Mesenchymal stem cell (in vitro differentiated cells and primary cell): ENCODE results near the gene TRPT1.

Experiments used
- DNase-seq: peaks from one replicate; pipeline ENCODE4 v3.0.0-alpha.2; 2013
- H2AFZ ChIP-seq: one replicate; pipeline ENCODE4 v1.6.1; 2013; ENCODE audit warnings: low read depth, mild to moderate bottlenecking, control low read depth, inconsistent platforms, low read length, moderate library complexity
- H2AK5ac ChIP-seq: 2 replicates; pipeline ENCODE4 v1.6.1; 2013; ENCODE audit warnings: low read length, moderate library complexity, mild to moderate bottlenecking, inconsistent platforms; ENCODE audit not compliant: severe bottlenecking
- H2BK120ac ChIP-seq: one replicate; pipeline ENCODE4 v1.6.1; 2013; ENCODE audit warnings: low read depth, mild to moderate bottlenecking, inconsistent platforms, low read length, moderate library complexity
- H2BK12ac ChIP-seq, 2 experiments: one replicate each; pipeline ENCODE4 v1.6.1; 2013; ENCODE audit warnings: inconsistent platforms in 2 of 2, low read length in 2 of 2, mild to moderate bottlenecking in 2 of 2, moderate library complexity in 2 of 2, control low read depth in 1 of 2
- H2BK15ac ChIP-seq: one replicate; pipeline ENCODE4 v1.6.1; 2013; ENCODE audit warnings: mild to moderate bottlenecking, low read depth, inconsistent platforms; ENCODE audit not compliant: poor library complexity, severe bottlenecking
- H2BK5ac ChIP-seq: 2 replicates; pipeline ENCODE4 v1.6.1; 2013; ENCODE audit warnings: low read depth, mild to moderate bottlenecking, low read length, control low read depth, inconsistent platforms; ENCODE audit not compliant: poor library complexity, severe bottlenecking
- H3K14ac ChIP-seq, 2 experiments: one replicate each; pipeline ENCODE4 v1.6.1; 2013; ENCODE audit warnings: inconsistent platforms in 2 of 2, low read length in 2 of 2, control low read depth in 1 of 2, mild to moderate bottlenecking in 1 of 2, moderate library complexity in 1 of 2
- H3K18ac ChIP-seq, 2 experiments: one replicate each; pipeline ENCODE4 v1.6.1; 2013; ENCODE audit warnings: inconsistent platforms in 2 of 2, low read length in 2 of 2, control low read depth in 1 of 2, low read depth in 1 of 2, mild to moderate bottlenecking in 1 of 2
- H3K23ac ChIP-seq, 2 experiments: one replicate each; pipeline ENCODE4 v1.6.1; 2013; ENCODE audit warnings: inconsistent platforms in 2 of 2, low read length in 2 of 2, mild to moderate bottlenecking in 2 of 2, moderate library complexity in 2 of 2, control low read depth in 1 of 2
- H3K27ac ChIP-seq: 2 replicates; pipeline ENCODE4 v1.5.1; 2013; ENCODE audit warnings: mild to moderate bottlenecking, moderate library complexity, low read length, control low read depth, inconsistent platforms; ENCODE audit not compliant: poor library complexity, severe bottlenecking
- H3K27me3 ChIP-seq, 2 experiments: 2 replicates each; pipeline versions ENCODE4 v1.6.1 to v1.7.0; 2013; ENCODE audit warnings: low read length in 2 of 2, mild to moderate bottlenecking in 2 of 2, moderate library complexity in 2 of 2, control low read depth in 1 of 2, inconsistent platforms in 1 of 2; ENCODE audit not compliant: control insufficient read depth in 1 of 2, insufficient read depth in 1 of 2
- H3K36me3 ChIP-seq, 2 experiments: 2 replicates each; pipeline versions ENCODE4 v1.6.1 to v1.7.0; 2013; ENCODE audit warnings: low read length in 2 of 2, control low read depth in 1 of 2, inconsistent platforms in 1 of 2, low read depth in 1 of 2, mild to moderate bottlenecking in 1 of 2; ENCODE audit not compliant: insufficient read depth in 2 of 2, control insufficient read depth in 1 of 2
- H3K4ac ChIP-seq, 2 experiments: one replicate each; pipeline ENCODE4 v1.6.1; 2013; ENCODE audit warnings: inconsistent platforms in 2 of 2, low read length in 2 of 2, mild to moderate bottlenecking in 2 of 2, moderate library complexity in 2 of 2, control low read depth in 1 of 2, low read depth in 1 of 2
- H3K4me1 ChIP-seq: 2 replicates; pipeline ENCODE4 v1.6.1; 2013; ENCODE audit warnings: low read depth, low read length, control low read depth; ENCODE audit not compliant: control insufficient read depth, insufficient read depth
- H3K4me2 ChIP-seq: 2 replicates; pipeline ENCODE4 v1.6.1; 2013; ENCODE audit warnings: low read length, mild to moderate bottlenecking, inconsistent platforms; ENCODE audit not compliant: poor library complexity, severe bottlenecking
- H3K4me3 ChIP-seq, 2 experiments: 2 replicates each; pipeline versions ENCODE4 v1.5.1 to v1.7.0; 2013; ENCODE audit warnings: low read length in 2 of 2, mild to moderate bottlenecking in 2 of 2, control low read depth in 1 of 2, low read depth in 1 of 2; ENCODE audit not compliant: insufficient read depth in 1 of 2
- H3K79me1 ChIP-seq: replicated peaks from 2 replicates; pipeline ENCODE4 v1.6.1; 2013; ENCODE audit warnings: mild to moderate bottlenecking, control low read depth, low read length, inconsistent platforms; ENCODE audit not compliant: poor library complexity, severe bottlenecking
- H3K9ac ChIP-seq: 2 replicates; pipeline ENCODE4 v1.7.0; 2013; ENCODE audit warnings: mild to moderate bottlenecking, low read length, moderate library complexity
- H3K9me3 ChIP-seq: 2 replicates; pipeline ENCODE4 v1.7.0; 2013; ENCODE audit warnings: mild to moderate bottlenecking, low read length; ENCODE audit not compliant: control insufficient read depth
- H4K8ac ChIP-seq: one replicate; pipeline ENCODE4 v1.6.1; 2013; ENCODE audit warnings: inconsistent platforms, mild to moderate bottlenecking, low read length, moderate library complexity
- H4K91ac ChIP-seq: one replicate; pipeline ENCODE4 v1.6.1; 2013; ENCODE audit warnings: mild to moderate bottlenecking, low read length, inconsistent platforms
- WGBS: methylation state at CpG from one replicate; pipeline ENCODE4 v1.1.7; 2013; ENCODE audit warnings: mixed read lengths; 5-methylcytosine and 5-hydroxymethylcytosine counted together

Gene TRPT1

GRCh38 chr11:64266339-64266738 lies 40.4 kb upstream of the TRPT1 start:
- H4K91ac ChIP-seq = no peak overlapping the region
- no peak overlapping the region for H4K8ac ChIP-seq
- H3K4me3 ChIP-seq = no peak overlapping the region
- no peak overlapping the region for H2BK15ac ChIP-seq
- H2AFZ ChIP-seq = no peak overlapping the region
- no peak overlapping the region for H2BK12ac ChIP-seq
- WGBS = 87% methylated on average over 15 of the region's 15 CpGs
- no peak overlapping the region for H3K9ac ChIP-seq
- H3K4ac ChIP-seq = no peak overlapping the region
- no peak overlapping the region for H3K18ac ChIP-seq
- no peaks in the 10 kb centered on the region for H3K27me3 ChIP-seq
- no peak overlapping the region for H3K27ac ChIP-seq
- no peaks in the 10 kb centered on the region for H3K9me3 ChIP-seq
- peaks cover 35% of the 10 kb centered on the region for H3K4me1 ChIP-seq
- H3K23ac ChIP-seq = no peak overlapping the region
- H3K36me3 ChIP-seq = peaks cover 48 to 72% of the 10 kb centered on the region in 2 experiments
- H3K14ac ChIP-seq = no peak overlapping the region
- H3K79me1 ChIP-seq = peaks cover 14% of the 10 kb centered on the region
- no peak overlapping the region for H2BK5ac ChIP-seq
- H3K4me2 ChIP-seq = no peak overlapping the region
- H2AK5ac ChIP-seq = no peak overlapping the region
- no peak for DNase-seq
- H2BK120ac ChIP-seq = no peak overlapping the region

GRCh38 chr11:64265176-64266160 lies 39.5 kb upstream of the TRPT1 start:
- H3K4me2 ChIP-seq = no peak overlapping the region
- H3K4me1 ChIP-seq = peaks cover 35% of the 10 kb centered on the region
- H3K4me3 ChIP-seq = no peak overlapping the region
- H2BK120ac ChIP-seq = no peak overlapping the region
- H3K4ac ChIP-seq = no peak overlapping the region
- no peak overlapping the region for H2BK15ac ChIP-seq
- no peak overlapping the region for H2AK5ac ChIP-seq
- H3K23ac ChIP-seq = no peak overlapping the region
- no peak for DNase-seq
- H3K9ac ChIP-seq = no peak overlapping the region
- H2BK5ac ChIP-seq = no peak overlapping the region
- no peak overlapping the region for H2BK12ac ChIP-seq
- no peak overlapping the region for H4K8ac ChIP-seq
- H2AFZ ChIP-seq = no peak overlapping the region
- H3K14ac ChIP-seq = no peak overlapping the region
- H3K27me3 ChIP-seq = no peaks in the 10 kb centered on the region
- peaks cover 14% of the 10 kb centered on the region for H3K79me1 ChIP-seq
- no peak overlapping the region for H4K91ac ChIP-seq
- no peak overlapping the region for H3K27ac ChIP-seq
- no peak overlapping the region for H3K18ac ChIP-seq
- peaks cover 53 to 77% of the 10 kb centered on the region in 2 experiments for H3K36me3 ChIP-seq
- 95% methylated on average over 35 of the region's 35 CpGs for WGBS
- H3K9me3 ChIP-seq = no peaks in the 10 kb centered on the region

DNA sequence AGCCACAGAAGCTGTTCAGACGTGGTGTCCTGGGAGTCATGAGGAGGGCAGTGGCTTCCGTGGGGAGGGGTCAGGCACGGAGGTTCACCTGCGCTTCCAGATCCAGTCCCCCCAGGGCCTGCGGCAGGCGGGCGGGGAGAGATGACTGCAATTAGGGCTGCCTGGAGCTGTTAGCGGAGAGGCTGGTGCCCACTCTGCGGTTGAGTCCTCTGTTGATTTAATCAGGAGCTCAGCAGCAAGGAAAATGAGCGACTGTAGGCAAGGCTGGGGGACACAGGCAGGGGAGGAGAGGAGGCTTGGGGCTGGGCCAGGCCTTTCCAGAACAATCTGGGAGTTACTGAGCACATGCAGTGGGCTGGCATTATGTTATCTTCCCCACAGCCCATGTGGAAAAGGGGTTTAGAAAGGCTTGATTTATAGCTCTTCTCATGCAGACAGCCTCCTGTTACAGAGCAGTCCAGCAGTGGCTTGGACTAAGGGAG lies 38.4 kb upstream of the TRPT1 start:
- Histone ChIP-seq H2BK120ac (no peak overlapping the region), H3K23ac (no peak overlapping the region), H3K4ac (no peak overlapping the region), H3K14ac (no peak overlapping the region), H2BK12ac (peak overlapping the region in 1 of 2 experiments; percentile 29), H2AK5ac (no peak overlapping the region), H3K18ac (no peak overlapping the region), H2BK15ac (no peak overlapping the region), H3K4me1 (peaks cover 35% of the 10 kb centered on the region), H3K9ac (no peak overlapping the region), H3K79me1 (peaks cover 16% of the 10 kb centered on the region), H3K27me3 (no peaks in the 10 kb centered on the region), H2BK5ac (no peak overlapping the region), H4K8ac (no peak overlapping the region), H2AFZ (no peak overlapping the region), H3K9me3 (no peaks in the 10 kb centered on the region), H3K27ac (no peak overlapping the region), H3K36me3 (peaks cover 64 to 88% of the 10 kb centered on the region in 2 experiments), H3K4me2 (no peak overlapping the region), H3K4me3 (no peak overlapping the region), H4K91ac (no peak overlapping the region)
- DNase-seq = no peak
- WGBS = 92% methylated on average over 10 of the region's 10 CpGs

DNA sequence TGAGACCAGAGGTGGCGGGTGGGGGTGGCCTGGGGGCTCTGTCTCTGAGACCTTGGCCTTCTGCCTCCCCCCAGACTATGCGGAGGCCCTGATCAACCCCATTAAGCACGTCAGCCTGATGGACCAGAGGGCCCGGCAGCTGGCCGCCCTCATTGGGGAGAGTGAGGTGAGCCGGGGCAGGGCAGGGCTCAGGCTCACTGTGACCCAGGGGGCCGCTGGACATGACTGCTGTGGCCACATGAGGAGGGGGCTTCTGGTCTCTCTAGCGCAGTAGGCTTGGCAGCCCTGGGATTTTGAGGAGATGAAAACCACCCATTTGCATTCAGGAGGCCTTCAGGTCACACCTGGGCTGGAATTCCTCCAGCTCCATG lies 37.9 kb upstream of the TRPT1 start:
- Histone ChIP-seq H2BK15ac (peak overlapping the region; percentile 12), H3K27ac (no peak overlapping the region), H3K36me3 (peaks cover 69 to 93% of the 10 kb centered on the region in 2 experiments), H3K23ac (no peak overlapping the region), H3K79me1 (peaks cover 16% of the 10 kb centered on the region), H4K8ac (no peak overlapping the region), H4K91ac (peak overlapping the region; percentile 28), H2BK12ac (peak overlapping the region in 1 of 2 experiments; percentile 32), H3K27me3 (no peaks in the 10 kb centered on the region), H2AFZ (no peak overlapping the region), H2AK5ac (no peak overlapping the region), H3K4me2 (no peak overlapping the region), H3K4ac (no peak overlapping the region), H3K9me3 (no peaks in the 10 kb centered on the region), H2BK120ac (no peak overlapping the region), H3K18ac (no peak overlapping the region), H3K9ac (no peak overlapping the region), H3K4me3 (no peak overlapping the region), H2BK5ac (no peak overlapping the region), H3K4me1 (peaks cover 36% of the 10 kb centered on the region), H3K14ac (no peak overlapping the region)
- no peak for DNase-seq
- 96% methylated on average over 8 of the region's 8 CpGs for WGBS
